GM21447 (cell line): ENCODE data around the gene DLX3.

Experiments used
- ATAC-seq: cut with Tn5 transposase; IDR thresholded peaks from one replicate; pipeline ENCODE4 v1.9.1; 2021; ENCODE audit not compliant: unreplicated experiment

Gene DLX3

GRCh38 chr17:49992933-49993422 lies 2.0 kb downstream of the DLX3 start:
- no peak for ATAC-seq

DNA sequence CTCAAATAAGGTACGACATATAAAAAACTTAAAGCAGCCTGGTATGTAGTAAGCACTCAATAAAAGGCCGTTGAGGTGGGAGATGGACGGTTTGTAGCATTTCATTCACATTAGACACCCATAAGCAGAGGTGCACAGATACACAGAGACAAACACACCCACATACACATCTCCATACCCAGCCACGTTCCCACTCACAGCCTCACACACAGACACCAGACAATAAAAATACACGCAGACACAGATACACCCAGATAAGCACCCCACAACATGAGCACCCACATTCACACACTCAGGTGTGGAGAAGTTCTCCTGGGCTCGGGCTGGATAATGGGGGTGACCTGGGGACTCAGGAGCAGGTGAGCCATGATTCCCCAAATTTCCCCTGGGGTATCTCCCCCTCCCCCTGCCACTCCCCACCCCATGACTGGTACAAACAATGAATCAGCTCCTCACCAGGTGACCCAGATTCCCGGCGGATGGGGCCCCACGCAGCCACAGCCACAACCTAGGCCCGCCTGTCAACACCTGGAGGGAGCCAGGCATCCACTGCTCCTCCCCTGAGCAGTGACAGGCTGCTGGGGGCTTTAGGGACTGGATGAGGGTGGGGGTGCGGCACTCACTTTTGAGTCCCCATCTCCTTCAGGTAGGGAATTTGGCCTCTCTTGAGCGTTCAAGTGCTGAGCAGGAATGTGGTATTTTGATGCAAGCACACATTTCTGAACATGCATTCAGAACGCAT lies 2.7 kb downstream of the DLX3 start:
- no peak for ATAC-seq

GRCh38 chr17:49991409-49991808 lies 3.6 kb downstream of the DLX3 start:
- ATAC-seq: no peak

DNA sequence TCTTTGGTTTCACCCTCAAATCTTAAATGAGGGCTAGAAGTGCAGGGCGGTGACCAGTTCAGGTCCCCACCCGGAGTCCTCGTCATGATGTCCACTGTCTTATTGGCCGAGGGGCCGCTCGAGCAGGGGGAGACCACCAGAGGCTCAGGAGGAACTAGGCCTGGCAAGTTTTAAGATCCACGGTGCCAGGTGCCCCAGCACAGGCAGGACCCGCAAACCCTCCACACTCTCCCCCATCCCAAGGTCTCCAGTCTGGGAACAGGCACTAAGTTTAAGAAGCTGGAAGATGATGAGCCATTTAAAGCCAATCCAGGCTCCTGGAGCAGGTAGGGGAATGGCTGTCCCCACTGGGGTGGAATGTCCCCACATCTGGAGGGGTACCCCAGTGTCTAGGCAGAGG lies 4.1 kb downstream of the DLX3 start:
- no peak for ATAC-seq

DNA sequence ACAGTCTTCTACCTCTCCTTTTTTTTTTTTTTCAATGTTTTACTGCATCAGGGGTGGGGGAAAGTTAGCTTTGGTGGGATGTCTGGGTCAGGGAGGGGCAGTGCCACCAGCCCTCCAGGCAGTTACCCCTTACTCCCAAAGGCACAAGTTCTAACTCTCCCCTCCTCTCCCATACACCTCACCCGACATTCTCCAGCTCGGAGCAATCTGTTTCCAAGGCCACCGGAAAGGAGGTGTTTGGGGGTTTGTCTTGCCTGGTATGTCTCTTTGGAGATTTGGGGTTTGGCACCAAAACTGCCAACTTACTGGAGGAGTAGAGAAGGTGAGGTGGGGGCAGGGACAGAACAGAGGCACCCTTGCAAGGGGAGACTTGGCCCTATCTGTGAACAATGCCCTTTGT lies 4.7 kb downstream of the DLX3 start:
- ATAC-seq: no peak

DNA sequence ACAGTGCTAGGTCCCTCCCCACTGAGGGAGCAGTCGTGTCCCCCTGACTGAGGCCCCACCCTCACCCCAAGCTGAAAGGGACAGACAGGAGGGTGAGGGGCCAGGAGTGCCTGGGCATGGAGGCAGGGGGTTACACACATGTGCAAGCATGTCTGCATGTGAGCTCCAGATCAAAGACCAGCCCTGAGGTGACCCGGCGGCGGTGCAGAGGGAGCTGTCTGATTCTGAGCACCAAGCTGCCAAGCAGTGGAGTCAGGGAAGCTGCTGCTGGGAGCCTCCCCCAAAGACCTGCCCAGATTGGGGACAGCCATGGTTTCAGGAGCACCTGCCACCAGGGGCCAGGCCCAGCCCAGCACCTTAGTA lies 5.5 kb downstream of the DLX3 start:
- no peak for ATAC-seq

DNA sequence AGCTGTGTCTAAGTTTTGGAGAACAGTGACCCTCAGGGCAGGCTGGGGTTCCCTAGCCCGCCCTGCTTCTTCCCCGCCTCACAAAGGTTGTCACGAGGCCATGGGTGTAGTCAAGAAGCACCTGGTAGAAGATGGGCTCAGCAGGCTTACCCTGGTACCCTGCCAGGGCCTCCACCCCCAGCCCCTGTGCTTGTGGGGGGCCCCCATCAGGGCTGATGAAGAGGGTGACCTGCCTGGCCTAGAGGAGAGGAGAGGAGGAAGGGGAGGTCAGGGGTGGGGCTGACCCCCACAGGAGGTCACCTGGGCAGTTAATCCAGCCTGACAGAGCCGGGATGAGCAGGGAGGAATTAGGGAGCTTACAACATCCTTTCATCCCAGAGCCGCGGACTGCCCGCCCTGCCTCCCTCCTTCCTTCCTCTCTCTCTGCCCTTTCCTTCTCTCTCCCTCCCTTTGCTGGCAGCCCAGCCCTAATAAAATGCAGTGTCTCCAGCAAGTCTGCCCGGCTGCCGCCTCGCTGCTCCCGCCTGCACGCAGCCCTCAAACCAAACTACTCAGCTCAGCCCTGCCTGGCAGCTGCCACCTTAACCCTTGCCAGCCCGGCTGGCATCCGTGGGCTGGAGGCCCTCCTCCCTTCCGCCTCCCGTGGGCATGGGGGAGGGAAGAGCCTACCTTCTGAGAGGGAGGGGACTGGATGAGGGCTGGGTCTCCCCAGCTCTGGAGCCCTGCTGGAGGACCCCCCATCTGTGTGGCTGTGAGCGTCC lies 7.2 kb downstream of the DLX3 start:
- ATAC-seq: no peak

DNA sequence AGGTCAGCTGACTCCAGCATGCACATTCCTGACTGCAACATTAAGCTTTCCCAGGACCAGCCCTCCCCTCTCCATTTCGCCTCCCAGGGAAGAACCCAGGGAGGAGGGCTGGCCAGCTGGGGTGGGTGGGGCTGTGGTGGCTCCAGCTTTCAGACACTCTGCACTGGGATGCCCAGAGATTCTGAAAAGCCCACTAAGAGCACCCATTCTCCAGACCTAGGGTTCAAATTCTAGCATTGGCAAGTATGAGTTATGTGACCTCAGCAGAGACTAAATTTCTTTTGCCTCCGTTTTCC lies 7.8 kb downstream of the DLX3 start:
- ATAC-seq: no peak

DNA sequence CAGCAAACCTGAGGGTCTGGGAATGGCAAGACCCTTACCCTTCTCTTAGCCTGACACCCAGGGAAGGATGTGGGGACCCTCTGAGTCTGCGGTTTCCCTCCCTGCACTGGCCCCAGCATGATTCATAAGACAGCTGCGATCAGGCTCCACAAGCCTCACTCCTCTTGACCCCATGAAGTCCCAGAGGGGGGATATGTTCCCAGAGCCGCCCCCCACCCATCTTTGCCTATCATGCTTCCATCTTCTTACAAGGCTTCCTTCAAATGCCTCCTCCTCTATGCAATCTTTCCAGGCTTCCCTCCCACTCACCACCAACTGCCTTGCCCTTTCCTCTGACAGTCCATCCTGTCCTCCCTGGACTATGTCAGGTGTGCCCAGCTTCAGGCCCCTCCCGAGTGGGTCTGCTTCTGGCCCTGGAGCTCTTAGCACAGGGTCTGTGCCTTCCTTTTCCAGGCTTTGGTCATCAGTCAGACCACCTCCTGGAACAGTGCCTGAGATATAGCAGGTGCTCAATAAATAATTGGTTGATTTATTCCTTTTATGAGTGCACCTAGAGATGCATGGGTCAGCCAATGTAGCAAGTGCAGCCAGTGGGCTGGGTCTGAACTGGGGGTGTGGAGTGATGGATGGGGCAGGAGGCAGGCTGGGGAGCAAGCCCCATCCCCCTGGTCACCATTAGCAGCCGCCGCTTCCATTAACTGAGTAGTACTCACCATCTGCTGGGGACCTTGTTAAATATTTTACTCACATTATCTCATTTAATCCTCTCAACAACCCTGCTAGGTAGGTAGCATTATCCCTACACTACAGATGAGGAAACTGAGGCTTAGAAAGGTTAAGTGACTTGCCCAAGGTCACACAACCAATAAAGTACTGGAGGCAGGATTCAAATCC lies 8.4 kb downstream of the DLX3 start:
- no peak for ATAC-seq

GRCh38 chr17:49985310-49985990 lies 9.6 kb downstream of the DLX3 start:
- no peak for ATAC-seq

- ATAC-seq: no peak
These were observed 10.2 kb downstream of the DLX3 start for GRCh38 chr17:49984776-49985175.

GRCh38 chr17:49984283-49984682 lies 10.7 kb downstream of the DLX3 start:
- ATAC-seq: no peak

DNA sequence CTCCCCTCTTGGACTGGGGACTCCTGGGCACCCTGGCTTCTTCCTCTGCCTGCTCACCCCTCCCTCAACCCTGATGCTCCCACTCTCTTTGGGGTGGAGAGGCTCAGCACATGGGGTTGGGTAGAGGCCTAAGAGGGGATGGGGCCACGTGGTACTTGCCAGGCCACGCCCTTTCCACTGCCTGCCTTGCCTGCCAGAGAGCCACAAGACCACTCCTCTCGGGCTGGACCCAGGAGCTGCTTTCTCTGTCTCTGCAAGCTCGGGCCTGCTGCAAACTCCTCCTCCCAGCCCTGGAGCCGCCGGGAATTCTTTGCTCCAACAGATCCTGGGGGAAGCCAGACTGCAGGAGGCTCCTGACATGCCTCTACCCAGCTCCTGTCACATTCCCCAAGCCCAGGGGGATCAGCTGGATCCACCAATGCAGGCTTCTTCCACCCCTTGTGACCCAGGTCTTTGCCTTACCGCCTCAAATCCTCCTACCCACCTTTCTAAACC lies 14.3 kb downstream of the DLX3 start:
- no peak for ATAC-seq

GRCh38 chr17:49979748-49980479 lies 15.1 kb downstream of the DLX3 start:
- ATAC-seq: no peak

DNA sequence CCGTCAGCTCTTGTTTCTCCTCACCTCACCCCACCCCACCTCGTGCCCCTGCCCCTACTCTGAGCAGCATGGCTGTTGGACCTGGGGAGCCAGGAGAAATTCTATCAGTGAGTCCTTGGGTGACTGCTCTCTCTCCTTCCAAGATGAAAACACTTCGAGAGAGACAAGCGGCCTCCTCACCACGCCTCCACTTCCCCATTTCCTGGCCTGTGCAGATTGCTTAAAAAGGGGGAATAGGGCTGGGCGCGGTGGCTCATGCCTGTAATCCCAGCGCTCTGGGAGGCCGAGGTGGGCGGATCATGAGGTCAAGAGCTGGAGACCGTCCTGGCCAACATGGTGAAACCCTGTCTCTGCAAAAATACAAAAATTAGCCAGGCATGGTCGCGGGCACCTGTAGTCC lies 16.5 kb downstream of the DLX3 start:
- no peak for ATAC-seq

- ATAC-seq: no peak
These were observed 17.3 kb downstream of the DLX3 start for GRCh38 chr17:49977463-49978389.

GRCh38 chr17:49976828-49977202 lies 18.2 kb downstream of the DLX3 start:
- ATAC-seq: no peak

DNA sequence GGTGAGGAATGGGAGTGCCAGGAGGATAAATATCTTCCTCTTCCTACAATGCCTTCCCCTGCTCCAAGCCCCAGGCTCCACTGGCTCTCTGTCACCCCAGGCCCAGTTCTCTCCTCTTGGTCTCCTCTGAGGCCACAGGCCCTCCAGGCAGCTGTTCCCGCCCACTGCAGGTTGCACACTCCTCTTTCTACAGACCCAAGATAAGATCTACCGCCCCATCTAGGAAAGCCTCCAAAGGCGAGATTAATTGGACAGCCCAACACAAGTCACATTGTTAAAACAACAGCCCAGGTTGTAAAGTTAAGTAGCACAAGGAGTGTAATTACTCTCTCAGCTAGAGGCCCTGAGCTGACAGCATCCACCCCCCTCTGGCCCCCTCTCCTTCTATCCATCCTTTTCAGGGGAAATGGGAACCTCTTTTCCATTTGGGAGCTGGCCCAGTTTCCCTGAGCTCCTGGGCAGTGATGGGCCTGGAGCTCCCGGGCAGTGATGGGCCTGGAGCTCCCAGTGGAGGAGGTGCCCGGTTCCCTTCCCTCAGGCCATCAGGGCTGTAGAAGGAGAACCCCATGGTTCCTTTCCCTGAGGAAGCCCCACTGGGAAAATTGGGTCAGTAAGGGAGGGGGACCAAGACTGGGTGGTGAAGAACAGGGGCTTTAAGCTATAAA lies 18.7 kb downstream of the DLX3 start:
- no peak for ATAC-seq

DNA sequence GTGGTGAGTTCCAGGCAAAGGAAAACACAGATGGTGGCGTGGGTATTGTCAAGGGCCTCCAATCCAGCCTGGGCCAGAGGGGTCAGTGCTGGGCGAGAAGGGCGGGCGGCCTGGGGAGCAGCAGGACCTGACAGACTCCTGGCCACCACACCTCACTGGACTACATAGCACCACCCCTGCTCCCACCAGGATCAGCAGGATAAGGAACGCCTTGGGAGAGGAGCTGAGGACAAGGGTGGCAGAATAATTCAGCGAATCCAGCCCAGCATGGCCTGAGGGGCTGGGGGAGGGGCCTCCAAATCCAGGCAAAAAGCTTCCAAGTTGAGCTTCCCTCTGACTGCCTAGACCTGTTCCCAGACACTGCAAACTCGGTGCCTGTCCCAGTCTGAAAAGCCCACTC lies 19.5 kb downstream of the DLX3 start:
- no peak for ATAC-seq
